NCI-H345 (cell line): ENCODE results near the gene GIGYF2.
A peak's percentile ranks its signal among the peaks of the same experiment; 100 is the strongest.
"Not testable (repeated sequence)": the region's sequence is repeated elsewhere in the genome, so short reads cannot be mapped to it uniquely, and the experiment has no call there.

Experiments
- DNase-seq: peaks from one replicate; lab custom pipeline; 2025; lab: John Stamatoyannopoulos, UW

Gene GIGYF2

DNA sequence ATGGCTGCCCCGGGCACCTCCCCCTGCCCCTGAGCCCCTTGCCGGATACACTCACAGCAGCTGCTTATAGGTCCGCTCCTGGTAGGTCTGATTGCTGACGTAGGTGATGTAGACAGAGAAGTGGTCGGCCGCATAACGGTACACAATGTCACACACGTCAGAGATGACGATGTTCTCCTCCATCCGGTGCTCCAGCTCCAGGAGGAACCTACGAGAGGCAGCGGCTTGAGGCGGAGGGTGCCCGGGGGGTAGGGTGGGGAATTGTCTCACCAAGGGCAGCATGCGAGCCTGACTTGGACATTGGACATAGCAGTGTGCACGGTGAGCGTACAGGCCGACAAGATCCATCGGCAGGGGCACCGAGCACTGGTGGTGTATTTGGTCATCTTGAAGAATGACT is 195.7 kb downstream of the GIGYF2 start:
- DNase-seq = no peak

DNA sequence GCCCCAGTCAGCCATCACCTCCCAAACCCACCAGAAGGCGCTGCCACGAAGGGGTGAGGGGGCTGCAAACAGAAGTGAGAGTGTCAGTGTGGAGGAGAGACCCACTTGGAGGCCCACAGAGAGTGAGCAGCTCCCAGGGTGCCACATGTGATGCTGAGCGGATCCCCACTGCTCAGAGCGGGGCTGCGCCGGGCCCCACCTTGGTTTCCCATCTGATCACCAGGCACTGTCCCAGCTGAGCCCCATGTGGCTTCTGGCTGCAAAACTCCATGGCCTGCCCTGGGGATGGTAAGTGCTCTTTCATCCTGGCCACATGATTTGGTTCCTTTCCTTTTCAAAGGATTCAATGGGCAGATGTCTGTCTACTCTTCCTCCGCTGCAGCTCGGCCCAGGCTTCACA is 196.7 kb downstream of the GIGYF2 start:
- DNase-seq = no peak

DNA sequence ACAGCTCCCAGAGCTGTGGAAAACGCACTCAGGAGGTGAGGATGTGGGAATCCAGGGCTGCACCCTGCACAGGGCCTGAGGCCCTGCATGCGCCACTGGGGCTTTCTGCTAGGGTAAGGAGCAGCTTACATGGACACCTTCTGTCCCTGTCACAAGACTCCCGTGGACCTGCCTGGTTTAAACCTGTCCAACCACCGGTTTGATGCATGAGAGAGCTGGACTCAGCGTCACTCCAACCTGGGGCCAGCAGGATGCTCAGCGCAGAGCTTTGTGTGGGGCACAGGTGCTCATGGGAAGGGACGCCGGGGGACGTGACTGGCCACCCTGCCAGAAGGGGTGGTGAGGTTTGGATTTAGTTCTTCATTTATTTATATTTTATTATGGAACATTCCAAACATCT is 197.1 kb downstream of the GIGYF2 start:
- DNase-seq = no peak

DNA sequence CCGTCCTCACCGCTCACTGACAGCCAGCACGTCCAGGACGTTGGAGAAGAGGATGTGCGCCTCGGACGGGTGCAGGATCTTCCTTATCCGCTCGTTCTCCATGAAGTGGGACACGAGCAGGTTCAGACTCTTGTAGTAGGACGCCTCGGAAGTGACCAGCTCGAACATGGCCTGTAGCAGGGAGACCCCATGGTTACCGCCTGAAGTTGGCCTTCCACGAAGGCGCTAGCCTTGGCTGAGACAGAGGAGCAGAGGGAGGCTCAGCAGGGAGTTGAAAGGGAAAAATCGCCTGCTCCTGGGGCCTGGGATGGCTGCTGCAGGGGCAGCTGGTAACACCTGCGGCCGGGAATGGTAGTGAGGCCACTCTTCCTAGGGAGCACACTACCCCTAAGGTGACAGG is 197.6 kb downstream of the GIGYF2 start:
- no peak for DNase-seq

DNA sequence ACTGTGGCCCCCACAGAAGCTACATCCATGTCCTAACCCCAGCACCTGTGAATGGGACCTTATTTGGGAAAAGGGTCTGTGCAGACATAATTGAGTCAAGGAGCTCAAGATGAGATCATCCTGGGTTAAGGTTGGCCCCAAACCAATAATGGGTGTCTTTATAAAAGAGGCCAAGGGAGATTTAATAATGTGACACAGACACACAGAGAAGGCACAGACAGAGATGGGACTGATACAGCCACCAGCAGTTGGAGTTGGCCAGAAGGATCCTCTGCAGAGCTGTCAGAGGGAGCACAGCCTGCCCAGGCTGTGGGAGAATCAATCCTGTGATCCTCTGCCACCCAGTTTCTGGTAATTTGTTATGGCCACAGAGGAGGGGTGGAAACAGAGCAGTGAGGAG is 199.0 kb downstream of the GIGYF2 start:
- DNase-seq = no peak

DNA sequence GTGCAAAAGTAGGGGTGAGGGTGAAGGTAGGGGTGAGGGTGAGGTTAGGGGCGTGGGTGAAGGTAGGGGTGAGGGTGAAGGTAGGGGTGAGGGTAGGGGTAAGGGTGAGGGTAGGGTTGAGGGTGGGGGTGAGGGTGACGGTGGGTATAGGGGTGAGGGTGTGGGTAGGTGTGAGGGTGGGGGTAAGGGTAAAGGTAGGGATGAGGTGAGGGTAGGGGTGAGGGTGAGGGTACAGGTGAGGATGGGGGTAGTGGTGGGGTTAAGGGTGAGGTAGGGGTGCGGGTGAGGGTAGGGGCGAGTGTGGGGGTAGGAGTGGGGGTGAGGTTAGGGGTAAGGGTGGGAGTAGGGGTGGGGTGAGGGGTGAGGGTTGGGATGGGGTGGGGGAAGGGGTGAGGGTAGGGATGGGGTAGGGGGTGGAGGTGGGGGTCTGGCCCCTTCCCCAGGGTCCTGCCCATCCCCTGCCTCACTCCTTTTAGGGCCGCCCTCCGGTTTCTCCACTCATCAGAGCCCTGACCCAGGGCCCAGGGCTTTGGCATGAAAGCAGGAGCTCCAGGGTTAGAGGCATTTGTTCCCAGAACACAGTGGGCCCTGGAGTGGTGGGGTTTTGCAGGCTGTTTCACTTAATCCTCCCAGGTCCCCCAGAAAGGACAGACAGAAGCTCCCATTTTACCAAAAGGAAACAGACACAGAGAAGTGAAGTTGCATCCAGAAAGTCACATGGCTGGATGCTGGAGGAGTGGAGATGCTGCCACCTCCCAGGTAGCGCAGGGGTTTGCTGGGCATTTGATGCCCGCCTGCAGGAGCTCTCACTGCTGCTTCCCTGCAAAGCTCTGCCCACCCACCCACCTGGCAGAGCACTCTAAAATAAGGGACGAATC is 199.8 kb downstream of the GIGYF2 start:
- DNase-seq = no peak

DNA sequence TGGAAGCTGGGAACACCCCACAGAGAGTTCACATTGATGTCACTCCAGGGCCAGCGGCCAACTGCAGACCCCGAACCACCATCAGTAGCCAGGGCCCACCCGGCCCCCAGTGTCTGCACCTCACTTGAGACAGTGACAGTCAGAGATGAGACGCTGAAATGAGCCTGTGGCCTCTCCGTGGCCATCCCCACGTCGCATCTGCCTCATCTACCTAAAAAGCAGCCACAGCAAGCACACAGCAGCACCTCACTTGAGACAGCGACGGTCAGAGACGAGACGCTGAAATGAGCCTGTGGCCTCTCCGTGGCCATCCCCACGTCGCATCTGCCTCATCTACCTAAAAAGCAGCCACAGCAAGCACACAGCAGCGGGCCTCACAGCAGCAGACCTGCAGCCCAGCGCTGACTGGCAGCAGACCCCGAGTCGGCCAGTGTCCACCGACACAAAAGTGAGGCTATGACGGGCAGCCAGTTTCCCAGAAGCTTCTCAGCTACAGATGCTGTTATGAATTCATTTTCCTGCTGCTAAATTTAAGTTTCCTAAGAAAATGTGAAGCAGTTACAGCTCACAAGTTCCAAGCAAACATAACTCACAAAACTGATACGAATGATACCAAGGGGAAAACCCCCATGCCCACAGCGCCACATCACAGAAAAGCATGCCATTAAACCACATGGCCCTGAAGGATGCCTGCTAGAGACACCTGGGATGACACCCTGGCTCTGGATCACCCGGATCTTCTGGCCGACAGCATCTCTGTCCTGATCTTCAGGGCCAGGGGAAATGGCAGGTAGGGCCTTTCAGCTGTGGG is 200.7 kb downstream of the GIGYF2 start:
- no peak for DNase-seq

DNA sequence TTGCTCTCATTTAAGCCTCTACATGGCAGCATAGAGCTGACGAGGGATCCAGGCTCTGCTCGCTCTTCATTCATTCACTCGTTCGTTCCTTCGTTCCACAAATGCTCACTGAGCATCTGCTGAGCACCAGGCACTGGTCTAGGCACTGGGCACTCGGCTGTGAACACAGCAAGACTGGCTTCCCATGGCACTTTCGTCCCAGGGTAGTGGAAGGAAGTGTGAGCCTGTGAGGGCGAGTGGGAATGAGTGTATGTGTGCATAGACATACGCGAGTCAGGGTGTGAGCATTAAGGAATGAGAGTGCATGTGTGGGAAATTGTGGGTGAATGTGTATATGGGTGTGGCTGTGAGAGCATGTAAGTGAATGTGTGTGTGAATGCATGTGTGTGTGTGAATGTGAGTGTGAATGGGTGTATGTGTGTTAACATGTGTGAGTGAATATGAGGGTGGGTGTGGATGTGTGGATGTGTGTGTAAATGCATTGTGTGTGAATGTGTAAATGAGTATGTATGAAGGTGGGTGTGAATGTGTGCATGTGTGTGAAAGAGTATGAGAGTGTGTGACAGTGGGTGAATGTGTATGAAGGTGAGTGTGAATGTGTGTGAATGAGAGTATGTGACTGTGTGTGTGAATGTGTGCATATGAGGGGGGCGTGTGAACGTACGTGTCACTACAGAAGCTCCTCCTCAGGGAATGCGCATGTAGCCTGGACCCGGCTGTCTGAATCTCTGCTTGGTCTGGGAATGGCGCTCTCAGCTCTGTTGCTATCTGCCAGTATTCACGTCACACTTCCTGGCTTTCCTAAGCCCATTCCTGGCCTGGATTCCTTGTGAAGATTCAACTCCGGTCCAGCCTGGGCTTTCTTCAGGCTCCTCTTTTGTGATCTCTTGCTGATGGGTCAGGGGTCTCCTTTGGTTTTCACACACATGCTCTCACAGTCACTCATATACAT is 201.7 kb downstream of the GIGYF2 start:
- DNase-seq = no peak

DNA sequence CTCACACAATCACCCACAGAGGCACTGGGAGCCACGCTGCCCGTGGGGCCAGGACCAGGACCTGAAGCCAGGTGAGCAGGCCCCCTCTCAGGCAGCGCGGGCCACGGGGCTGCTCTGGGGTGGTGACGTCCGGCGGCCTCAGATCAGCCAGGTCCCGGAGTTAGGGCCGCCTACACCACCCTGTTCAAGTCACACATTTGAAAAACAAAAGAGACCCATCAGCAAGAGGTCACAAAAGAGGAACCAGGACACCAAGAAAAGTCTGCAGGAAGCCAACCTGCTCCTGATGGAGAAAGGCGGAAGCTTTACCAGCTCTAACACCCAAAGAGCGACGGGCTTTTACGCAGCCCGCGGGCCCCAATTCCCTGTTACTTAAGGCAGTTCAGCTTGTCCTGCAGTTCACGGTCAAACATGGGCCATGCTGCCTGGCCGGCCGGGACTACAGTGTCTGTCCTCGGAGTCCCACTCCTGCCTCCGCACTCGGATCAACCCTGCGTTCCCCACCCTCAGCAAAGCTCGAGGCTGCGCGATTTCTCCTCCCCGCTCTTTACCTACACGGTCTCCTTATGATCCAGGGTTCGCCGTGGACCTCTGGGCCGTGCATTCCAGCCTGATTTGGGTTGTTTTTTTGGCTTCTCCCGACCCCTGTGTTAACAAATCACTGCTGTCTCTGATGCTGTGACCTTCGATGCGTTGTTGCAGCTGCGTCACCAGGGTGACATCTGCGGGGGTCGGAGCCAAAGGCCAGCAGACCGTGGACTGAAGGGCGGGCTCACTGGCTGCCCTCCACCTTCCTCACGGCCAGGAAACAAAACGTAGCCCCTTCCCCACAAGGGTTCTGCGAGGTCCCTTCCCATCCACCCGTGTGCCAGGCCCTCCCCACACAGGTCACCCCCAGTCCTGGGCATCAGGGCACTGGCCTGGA is 203.9 kb downstream of the GIGYF2 start:
- DNase-seq = no peak

DNA sequence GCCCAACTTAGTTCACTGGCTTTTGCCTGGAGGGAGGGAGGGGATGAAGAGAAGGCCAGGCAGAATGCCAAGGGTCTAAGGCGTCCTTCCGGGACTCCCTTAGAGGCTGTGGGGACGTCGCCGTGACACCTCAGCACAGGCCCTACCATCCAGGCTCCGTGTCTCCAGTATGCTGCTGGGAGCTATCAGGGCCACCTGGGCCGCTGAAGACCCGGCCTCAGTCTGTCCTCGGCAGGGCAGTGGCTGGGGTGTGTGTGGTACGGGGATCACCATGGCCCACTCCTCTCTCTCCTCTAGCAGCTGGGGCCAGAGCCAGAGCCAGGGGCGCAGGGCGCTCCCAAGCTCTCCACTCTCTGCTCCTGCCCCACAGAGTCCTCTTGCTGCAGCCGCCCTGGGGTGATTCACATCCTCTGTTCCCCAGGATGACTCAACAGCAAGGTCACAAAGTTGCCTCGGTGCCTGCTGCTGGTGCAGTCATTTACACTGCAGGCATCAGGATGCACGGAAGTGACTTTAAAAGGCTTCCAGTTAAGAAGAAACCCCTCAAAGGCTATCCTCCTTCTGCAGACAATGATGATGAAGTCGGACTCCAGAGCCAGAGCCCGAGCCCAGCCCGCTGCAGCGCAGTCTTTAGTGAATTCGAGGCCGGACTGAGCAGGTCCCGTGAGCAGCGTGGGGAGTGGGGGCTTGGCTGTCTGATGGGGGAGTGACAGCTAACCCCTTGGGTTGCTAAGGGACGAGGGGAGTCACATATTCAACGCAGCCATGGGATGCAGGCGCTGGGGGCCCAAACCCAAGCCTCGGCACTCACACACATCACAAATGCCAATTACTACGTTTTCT is 204.8 kb downstream of the GIGYF2 start:
- DNase-seq = no peak

DNA sequence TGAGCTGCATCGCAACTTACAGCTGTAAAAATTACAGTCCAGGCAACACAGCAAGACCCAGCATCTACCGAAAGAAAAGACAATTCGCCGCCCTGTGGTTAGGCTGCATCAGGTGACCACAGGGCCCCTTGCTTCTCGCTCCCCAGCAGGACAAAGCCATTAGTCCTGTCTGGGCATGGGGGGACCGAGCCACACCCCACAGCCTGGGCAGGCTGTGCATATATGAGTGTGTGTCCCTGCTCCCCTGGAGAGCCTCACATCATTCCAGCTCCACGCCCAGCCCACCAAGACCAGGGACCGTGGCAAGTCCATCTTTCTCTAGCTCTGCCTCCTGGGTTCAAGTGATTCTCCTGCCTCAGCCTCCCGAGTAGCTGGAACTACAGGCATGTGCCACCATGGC is 206.9 kb downstream of the GIGYF2 start:
- no peak for DNase-seq

DNA sequence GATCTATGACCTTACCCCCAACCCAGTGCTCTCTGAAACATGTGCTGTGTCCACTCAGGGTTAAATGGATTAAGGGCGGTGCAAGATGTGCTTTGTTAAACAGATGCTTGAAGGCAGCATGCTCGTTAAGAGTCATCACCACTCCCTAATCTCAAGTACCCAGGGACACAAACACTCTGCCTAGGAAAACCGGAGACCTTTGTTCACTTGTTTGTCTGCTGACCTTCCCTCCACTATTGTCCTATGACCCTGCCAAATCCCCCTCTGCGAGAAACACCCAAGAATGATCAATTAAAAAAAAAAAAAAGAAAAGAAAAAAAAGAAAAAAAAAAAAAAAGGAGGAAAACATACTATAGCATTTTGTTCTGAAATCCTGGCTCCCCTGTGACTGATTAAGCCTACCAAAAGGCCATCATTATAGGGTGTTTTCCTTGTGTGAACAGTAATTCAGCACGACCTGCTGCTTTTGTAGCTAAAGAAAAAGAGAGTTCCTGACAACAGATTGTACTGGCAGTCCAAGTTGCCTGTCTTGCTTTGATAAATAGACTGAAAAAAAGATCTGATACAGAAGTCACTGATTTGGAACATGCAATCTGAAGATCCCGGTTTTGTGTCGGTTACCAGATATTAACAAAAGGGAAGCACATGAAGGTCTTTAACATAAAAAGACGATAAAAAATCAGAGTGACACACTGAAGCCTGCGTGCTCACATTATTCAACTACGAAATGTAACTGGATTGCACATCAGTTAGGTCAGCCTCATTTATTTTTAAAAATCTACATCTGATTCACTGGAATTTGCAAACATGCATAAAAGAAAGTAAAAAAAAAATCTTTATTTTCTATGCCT is 210.0 kb downstream of the GIGYF2 start:
- DNase-seq = peak; percentile 26

DNA sequence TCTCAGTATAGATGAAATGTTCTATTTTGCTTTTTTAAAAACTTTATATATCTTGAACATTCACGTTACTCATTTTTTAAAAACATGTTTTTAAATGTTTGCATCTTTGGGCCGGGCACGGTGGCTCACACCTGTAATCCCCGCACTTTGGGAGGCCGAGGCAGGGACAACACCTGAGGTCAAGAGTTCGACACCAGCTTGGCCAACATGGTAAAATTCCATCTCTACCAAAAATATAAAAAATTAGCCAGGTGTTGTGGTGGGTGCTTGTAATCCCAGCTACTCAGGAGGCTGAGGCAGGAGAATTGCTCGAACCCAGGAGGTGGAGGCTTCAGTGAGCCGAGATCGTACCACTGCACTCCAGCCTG is 210.6 kb downstream of the GIGYF2 start:
- not testable (repeated sequence) for DNase-seq

DNA sequence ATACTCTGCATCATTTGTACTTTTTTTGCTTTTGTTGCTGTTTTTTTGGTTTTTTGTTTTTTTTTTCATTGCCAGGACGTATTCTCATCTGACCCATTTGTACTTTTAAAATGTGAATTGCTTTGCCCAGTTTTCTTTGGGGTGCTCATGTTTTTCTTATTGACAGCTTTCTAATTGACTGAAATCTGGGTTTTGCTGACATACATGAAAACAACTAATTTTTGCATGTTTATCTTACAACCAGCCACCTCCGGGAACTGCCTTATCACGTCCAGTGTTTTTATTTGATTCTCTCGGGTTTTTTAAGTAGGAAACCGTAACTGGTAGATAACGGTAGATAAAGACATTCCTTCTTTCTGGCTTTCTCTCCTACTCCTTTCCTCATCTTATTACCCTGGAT is 211.6 kb downstream of the GIGYF2 start:
- DNase-seq = no peak
